Fibroblast of lung (primary cell): ENCODE results near the gene GZMM. TPM values are rescaled to one million over a fixed set of nuclear protein-coding genes. Genes with fewer than 3 reads are reported as not detected.

ENCODE experiments used
- DNase-seq, 2 donors: peaks; one replicate each; pipeline versions ENCODE4 v3.0.0 to v3.0.0-alpha.2; 2010; ENCODE audit warnings: low read depth in 2 of 2
- H2AFZ ChIP-seq: 2 replicates; pipeline ENCODE4 v1.5.1; 2012; ENCODE audit warnings: low read length, control low read depth, inconsistent platforms
- H3K27ac ChIP-seq: 2 replicates; pipeline ENCODE4 v1.5.1; 2011; ENCODE audit warnings: low read length, control low read depth; ENCODE audit not compliant: insufficient read depth
- H3K27me3 ChIP-seq: 2 replicates; pipeline ENCODE4 v1.5.1; 2011; ENCODE audit warnings: mild to moderate bottlenecking, low read length; ENCODE audit not compliant: control insufficient read depth, insufficient read depth
- H3K36me3 ChIP-seq: 2 replicates; pipeline ENCODE4 v1.5.1; 2011; ENCODE audit warnings: low read length; ENCODE audit not compliant: control insufficient read depth, insufficient read depth
- H3K4me1 ChIP-seq: 2 replicates; pipeline ENCODE4 v1.5.1; 2011; ENCODE audit warnings: low read length; ENCODE audit not compliant: control insufficient read depth, insufficient read depth; ENCODE audit errors: extremely low read depth
- H3K4me2 ChIP-seq: 2 replicates; pipeline ENCODE4 v1.5.1; 2011; ENCODE audit warnings: low read length, control low read depth; ENCODE audit not compliant: insufficient read depth; ENCODE audit errors: extremely low read depth
- H3K4me3 ChIP-seq, 4 experiments: fragments of 200-600 bp in 1 of 4; sonication (generic) in 1 of 4; replicated peaks in 1 of 4; 2 replicates each; pipeline ENCODE4 v1.5.1; 2011 to 2016; ENCODE audit warnings: low read length in 4 of 4, low read depth in 3 of 4, mild to moderate bottlenecking in 3 of 4, control low read depth in 2 of 4, inconsistent platforms in 1 of 4, mixed read lengths in 1 of 4; ENCODE audit not compliant: insufficient read depth in 1 of 4; ENCODE audit errors: control extremely low read depth in 1 of 4
- H3K79me2 ChIP-seq: 2 replicates; pipeline ENCODE4 v1.5.1; 2012; ENCODE audit warnings: mild to moderate bottlenecking, low read length, inconsistent platforms; ENCODE audit not compliant: control insufficient read depth, insufficient read depth
- H3K9ac ChIP-seq: 2 replicates; pipeline ENCODE4 v1.5.1; 2011; ENCODE audit warnings: mild to moderate bottlenecking, low read length, control low read depth; ENCODE audit not compliant: insufficient read depth
- H3K9me3 ChIP-seq: 2 replicates; pipeline ENCODE4 v1.5.1; 2012; ENCODE audit warnings: low read depth, low read length; ENCODE audit not compliant: control insufficient read depth, insufficient read depth
- H4K20me1 ChIP-seq: 2 replicates; pipeline ENCODE4 v1.5.1; 2011; ENCODE audit warnings: low read length; ENCODE audit not compliant: control insufficient read depth, insufficient read depth; ENCODE audit errors: extremely low read depth
- EZH2 ChIP-seq: IDR thresholded peaks from 2 replicates; pipeline ENCODE4 v1.5.1; 2012; ENCODE audit warnings: low read length, control low read depth, mild to moderate bottlenecking; ENCODE audit errors: missing control alignments
- polyA plus RNA-seq, 2 donors: library from polyadenylated mRNA; depleted of rRNA in 1 of 2; stranded (reverse) in 1 of 2; unstranded in 1 of 2; fragments of >200 nt; gene quantifications; 2 replicates each; pipeline ENCODE4 v1.2.1, GENCODE V29; 2011 to 2012; ENCODE audit warnings: missing spikeins in 1 of 2
- total RNA-seq: library from RNA; depleted of rRNA; stranded (reverse); fragments of >200 nt; gene quantifications from 2 replicates; pipeline ENCODE4 v1.2.1, GENCODE V29; 2014
- TF ChIP-seq, protein P1 (sequence below), 2 donors: IDR thresholded peaks in 1 of 2; conservative IDR thresholded peaks in 1 of 2; 1 replicate in 1 of 2; 2 replicates in 1 of 2; pipeline ENCODE4 v1.5.1; 2011 to 2012; ENCODE audit warnings: low read length in 2 of 2, control low read depth in 1 of 2, inconsistent platforms in 1 of 2, low read depth in 1 of 2, mild to moderate bottlenecking in 1 of 2

GZMM gene
- total and polyA plus RNA-seq, 2 donors (not counting 1 experiment from before 2014, with no cell fraction given): 0.17 to 0.35 TPM

DNA sequence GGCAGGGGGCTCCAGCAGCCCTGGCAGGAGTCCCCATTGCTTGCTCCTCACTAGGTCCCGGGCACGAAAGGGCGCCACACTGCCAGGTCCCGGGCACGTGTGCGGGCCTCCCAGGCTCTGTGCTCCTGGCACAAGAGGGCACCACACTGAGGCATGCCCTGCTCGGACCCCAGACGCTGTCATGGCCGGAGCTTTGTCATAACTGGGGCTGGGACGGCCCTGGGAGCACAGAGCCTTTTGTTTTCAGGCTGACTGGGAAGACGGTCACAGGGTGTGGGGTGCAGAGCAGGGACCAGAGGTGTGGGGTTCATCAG, 35.9 kb downstream of the GZMM start:
- peaks cover 10% of the 10 kb centered on the region for H3K4me1 ChIP-seq
- H4K20me1 ChIP-seq: no peaks in the 10 kb centered on the region
- H3K9me3 ChIP-seq: no peaks in the 10 kb centered on the region
- H3K79me2 ChIP-seq: peaks cover 48% of the 10 kb centered on the region
- no peak overlapping the region for H3K9ac ChIP-seq
- TF ChIP-seq EZH2: no peak
- TF ChIP-seq, protein P1, sequence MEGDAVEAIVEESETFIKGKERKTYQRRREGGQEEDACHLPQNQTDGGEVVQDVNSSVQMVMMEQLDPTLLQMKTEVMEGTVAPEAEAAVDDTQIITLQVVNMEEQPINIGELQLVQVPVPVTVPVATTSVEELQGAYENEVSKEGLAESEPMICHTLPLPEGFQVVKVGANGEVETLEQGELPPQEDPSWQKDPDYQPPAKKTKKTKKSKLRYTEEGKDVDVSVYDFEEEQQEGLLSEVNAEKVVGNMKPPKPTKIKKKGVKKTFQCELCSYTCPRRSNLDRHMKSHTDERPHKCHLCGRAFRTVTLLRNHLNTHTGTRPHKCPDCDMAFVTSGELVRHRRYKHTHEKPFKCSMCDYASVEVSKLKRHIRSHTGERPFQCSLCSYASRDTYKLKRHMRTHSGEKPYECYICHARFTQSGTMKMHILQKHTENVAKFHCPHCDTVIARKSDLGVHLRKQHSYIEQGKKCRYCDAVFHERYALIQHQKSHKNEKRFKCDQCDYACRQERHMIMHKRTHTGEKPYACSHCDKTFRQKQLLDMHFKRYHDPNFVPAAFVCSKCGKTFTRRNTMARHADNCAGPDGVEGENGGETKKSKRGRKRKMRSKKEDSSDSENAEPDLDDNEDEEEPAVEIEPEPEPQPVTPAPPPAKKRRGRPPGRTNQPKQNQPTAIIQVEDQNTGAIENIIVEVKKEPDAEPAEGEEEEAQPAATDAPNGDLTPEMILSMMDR (conservative IDR thresholded peaks at IDR 0.05 in 1 of 2, IDR thresholded peaks at IDR 0.05 in 1 of 2; ENCODE audit: low read depth in 1 of 2, low read length in 2 of 2): no peak
- DNase-seq: no peak
- H3K4me3 ChIP-seq: no peak overlapping the region
- H3K27me3 ChIP-seq: no peaks in the 10 kb centered on the region
- peaks cover 14% of the 10 kb centered on the region for H3K36me3 ChIP-seq
- no peak overlapping the region for H2AFZ ChIP-seq
- no peak overlapping the region for H3K27ac ChIP-seq
- H3K4me2 ChIP-seq: no peak overlapping the region

DNA sequence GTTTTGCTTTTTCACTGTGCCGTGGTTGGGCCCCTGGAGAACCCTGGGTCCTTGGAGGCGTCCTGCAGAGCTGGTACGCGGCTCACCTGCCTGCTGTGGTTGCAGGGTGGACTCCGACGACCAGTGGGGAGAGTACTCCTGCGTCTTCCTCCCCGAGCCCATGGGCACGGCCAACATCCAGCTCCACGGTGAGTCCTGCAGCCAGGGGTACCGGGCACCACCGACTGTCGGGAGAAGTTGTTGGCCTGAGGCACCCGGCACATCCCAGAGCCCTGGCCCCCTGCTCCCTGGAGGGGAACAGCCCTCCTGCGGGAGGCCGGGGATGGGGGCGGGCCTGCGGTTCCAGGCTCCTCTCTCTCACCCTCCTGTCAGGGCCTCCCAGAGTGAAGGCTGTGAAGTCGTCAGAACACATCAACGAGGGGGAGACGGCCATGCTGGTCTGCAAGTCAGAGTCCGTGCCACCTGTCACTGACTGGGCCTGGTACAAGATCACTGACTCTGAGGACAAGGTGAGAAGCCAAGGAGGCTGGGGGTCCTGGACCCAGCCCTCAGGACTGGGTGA, 36.5 kb downstream of the GZMM start:
- H4K20me1 ChIP-seq: no peaks in the 10 kb centered on the region
- no peak for DNase-seq
- peaks cover 42% of the 10 kb centered on the region for H3K79me2 ChIP-seq

DNA sequence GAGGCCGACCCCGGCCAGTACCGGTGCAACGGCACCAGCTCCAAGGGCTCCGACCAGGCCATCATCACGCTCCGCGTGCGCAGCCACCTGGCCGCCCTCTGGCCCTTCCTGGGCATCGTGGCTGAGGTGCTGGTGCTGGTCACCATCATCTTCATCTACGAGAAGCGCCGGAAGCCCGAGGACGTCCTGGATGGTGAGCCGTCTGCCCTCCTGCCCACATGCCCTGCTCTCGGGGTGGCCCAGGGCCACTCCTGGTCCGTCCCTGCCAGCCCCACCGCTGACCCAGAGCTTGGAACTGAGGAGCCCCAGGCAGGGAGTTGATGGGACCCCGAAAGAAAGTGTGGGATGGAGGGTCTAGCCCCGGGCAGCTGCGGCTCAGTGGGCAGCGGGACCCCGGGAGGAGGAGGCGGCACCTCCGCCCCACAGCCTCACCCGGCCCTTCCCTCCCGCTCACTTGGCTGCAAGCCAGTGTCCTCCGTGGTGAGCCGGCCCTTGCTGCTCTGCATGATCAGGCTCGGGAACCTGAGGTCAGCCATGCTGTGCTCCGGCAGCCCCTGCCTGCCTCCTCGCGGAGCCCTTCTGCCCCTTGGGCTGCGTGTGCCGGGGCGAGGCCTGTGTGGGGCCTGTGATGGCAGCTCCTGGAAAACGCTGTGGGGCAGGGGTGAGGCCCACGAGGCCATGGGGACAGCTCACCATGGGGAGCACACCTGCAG, 37.7 kb downstream of the GZMM start:
- no peak overlapping the region for H3K4me2 ChIP-seq
- no peak overlapping the region for H3K9ac ChIP-seq
- H3K4me3 ChIP-seq: no peak overlapping the region
- no peak for DNase-seq
- peaks cover 32% of the 10 kb centered on the region for H3K79me2 ChIP-seq
- no peak overlapping the region for H2AFZ ChIP-seq
- H3K36me3 ChIP-seq: peaks cover 14% of the 10 kb centered on the region
- no peak overlapping the region for H3K27ac ChIP-seq
- no peaks in the 10 kb centered on the region for H3K27me3 ChIP-seq
- no peak for TF ChIP-seq EZH2
- TF ChIP-seq, protein P1 (conservative IDR thresholded peaks at IDR 0.05 in 1 of 2, IDR thresholded peaks at IDR 0.05 in 1 of 2; ENCODE audit: low read depth in 1 of 2, low read length in 2 of 2): no peak
- H4K20me1 ChIP-seq: no peaks in the 10 kb centered on the region
- H3K9me3 ChIP-seq: no peaks in the 10 kb centered on the region
- no peaks in the 10 kb centered on the region for H3K4me1 ChIP-seq

More for the DNA sequence above, 36.5 kb downstream of the GZMM start:
- no peak for TF ChIP-seq EZH2
- TF ChIP-seq, protein P1 (conservative IDR thresholded peaks at IDR 0.05 in 1 of 2, IDR thresholded peaks at IDR 0.05 in 1 of 2; ENCODE audit: low read depth in 1 of 2, low read length in 2 of 2): no peak
- H3K9me3 ChIP-seq: no peaks in the 10 kb centered on the region
- no peak overlapping the region for H2AFZ ChIP-seq
- H3K4me3 ChIP-seq: no peak overlapping the region
- H3K27me3 ChIP-seq: no peaks in the 10 kb centered on the region
- no peak overlapping the region for H3K4me2 ChIP-seq
- no peak overlapping the region for H3K27ac ChIP-seq
- peaks cover 9% of the 10 kb centered on the region for H3K4me1 ChIP-seq
- H3K36me3 ChIP-seq: peaks cover 14% of the 10 kb centered on the region
- no peak overlapping the region for H3K9ac ChIP-seq
